NAMALWA (cell line): Measurements from ENCODE around the gene NAPB.

ENCODE experiments used
- DNase-seq: peaks from one replicate; pipeline ENCODE4 v3.0.0-alpha.2; 2015; ENCODE audit warnings: low spot score

The NAPB gene

DNA sequence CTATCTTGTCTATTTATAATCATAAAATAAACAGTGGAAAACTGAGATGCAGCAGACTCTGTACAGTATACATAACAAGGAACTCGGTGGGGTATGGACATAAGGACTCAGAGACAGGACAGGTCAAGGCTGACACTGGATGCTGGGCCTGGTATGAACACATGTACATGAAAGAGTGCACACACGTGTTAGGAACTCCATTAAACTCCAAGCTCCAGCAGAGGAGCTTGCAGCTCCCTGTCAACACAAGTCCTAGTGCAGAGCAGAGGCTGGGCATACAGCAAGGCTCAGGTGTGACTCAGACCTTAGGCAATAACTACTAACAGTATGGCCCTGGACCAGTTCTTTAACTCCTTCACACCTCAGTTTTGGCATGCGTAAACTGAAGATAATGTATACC is 17.1 kb downstream of the NAPB start:
- DNase-seq, result no peak

DNA sequence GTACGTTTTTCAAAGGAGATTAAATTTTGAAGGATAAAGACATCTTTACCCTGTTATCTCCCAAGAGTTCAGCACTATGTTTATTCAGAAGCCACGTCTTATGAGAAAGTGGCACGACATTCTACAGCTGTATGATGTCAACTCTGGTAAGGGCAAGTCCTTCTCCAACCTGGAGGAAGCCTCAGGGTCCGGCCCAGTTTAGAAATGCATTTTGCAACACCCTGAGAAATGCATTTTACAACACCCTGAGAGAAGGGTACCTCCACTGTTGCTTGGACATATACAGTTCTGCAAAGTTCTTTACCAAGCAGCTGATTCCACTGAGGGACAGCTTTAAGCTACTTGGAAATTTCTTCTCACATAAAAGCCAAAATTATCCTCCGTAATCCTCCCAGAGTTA is 17.5 kb downstream of the NAPB start:
- DNase-seq, result no peak

DNA sequence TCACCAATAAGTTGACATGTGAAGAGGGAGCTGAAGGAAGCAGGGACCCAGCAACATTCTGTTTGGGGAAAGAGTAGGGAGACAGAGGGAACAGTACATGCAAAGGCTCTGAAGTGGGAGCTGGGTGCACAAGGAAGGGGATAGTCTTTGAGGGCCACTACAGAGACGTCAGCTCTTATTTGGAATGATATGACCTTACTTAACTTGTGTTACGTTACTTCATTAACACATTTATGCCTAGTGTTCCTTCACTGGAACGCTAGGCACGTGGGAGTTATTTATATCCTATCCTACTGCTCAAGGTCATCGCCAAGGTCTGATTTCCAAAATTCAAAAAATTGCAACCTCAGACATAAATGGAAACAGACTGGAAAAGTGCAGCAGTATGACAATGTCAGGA is 20.2 kb downstream of the NAPB start:
- no peak for DNase-seq

DNA sequence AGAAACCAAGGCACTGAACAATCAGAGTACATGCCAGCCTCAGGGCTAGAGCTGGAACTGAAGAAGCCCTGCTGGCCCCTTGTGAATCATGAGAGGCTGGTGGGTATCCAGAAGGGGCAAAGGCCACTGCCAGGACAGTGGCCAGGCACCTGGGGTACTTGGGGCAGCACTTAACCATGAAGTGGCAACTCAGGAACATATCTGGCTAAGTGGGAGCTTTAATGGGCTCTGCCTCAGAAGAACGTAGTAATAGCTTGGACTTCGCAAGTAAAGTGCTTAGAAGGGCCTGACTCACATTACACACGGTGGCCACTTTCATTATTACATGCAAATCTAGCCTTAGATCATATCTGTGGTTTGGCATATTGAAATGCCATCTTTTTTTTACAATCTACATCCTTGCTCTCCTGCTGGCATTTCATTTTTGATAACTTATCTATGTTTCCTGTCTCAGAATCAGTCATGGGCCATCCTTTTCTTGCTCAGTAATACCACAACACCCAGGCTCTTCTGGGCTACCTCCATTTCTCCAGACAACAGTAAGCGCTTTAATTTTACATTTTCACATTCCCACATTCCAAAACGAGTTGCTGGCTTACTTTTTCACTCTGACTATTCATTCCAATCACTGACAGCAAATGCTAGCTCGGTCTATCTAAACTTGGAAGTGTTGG is 21.6 kb downstream of the NAPB start:
- DNase-seq, result peak; percentile 15

DNA sequence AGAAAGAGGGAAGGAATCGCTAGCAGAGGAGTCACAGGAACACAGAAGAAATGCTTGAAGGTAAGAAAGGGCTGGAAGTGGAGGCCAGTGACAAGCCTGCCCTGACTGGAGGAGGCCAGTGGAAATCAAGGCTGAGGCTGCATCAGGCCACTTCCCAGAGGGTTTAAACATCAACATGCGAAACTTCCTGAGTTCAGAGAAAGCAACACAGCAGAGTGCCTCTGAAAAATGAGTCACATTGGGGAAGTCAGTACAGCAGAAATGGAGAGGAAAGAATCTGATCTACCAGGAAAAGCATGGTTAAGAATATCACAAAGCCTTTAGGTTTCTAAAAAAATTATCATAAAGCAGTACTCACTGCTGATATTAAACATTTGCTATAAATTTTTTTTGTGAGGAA is 23.3 kb downstream of the NAPB start:
- DNase-seq, result no peak

DNA sequence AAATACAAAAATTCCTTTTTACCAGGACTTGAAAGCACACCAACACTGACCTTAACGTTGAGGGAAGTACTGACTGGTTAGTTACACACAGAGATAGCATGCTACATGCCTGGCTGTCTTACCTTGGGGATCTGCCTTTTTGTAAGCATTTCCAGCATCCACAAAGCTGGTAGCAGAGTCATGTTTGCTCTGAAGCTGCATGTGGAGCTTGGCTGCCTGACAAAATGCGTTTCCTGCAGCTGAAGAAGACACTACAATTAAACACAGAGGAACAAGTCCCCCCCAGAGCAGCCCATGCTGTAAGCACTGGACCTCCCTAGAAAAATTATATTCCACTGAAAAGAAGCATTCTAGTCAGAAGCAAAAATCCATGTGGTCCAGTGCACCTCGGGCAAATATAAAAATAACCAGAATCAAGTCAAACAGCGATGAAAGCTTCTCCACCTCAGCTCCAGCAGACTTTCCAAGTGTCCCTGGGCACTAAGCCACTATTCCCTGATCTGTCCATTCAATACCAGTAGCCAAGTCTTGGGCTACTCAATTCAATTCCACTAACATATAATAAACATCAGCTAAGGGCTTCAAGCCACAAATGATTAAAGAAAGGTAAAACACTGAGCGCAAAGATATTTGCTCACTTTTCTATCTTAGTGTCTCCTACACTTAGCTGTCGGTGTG is 24.2 kb downstream of the NAPB start:
- DNase-seq, result no peak

DNA sequence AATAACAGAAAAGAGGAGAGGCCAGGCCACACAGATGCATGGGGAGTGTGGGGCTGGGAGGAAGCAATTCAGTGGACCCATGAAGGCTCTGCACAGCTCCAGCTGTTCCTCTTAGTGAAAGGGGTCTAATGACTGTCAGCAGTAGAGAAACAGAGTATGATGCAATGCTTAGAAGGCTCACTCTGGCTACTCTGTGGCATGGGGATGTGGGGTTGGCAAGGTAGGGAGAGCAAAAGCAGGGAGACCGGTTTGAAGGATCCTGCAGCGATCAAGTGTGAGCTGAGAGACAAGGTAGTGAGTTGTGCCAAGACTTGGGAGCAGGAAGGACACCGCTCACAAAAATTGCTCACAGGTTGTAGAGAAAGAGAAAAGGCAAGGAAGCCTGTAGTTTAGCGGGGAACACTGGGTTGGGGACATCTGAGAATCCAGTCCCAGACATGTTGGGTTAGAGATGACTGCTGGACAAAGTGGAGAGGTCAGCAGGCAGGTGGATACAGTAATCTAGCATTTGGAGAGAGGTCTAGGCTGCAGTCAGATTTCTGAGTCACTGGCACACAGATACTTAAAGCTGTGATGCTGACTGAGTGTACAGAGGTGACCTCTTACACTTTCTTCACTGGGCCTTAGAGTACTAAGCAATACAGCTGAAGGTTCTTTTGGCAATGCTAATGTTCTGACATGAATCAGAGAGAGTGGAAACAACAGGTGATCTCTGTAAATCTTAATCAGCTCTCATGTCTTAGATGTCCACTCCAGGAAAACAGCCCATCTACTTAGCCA is 27.1 kb downstream of the NAPB start:
- DNase-seq, result no peak

DNA sequence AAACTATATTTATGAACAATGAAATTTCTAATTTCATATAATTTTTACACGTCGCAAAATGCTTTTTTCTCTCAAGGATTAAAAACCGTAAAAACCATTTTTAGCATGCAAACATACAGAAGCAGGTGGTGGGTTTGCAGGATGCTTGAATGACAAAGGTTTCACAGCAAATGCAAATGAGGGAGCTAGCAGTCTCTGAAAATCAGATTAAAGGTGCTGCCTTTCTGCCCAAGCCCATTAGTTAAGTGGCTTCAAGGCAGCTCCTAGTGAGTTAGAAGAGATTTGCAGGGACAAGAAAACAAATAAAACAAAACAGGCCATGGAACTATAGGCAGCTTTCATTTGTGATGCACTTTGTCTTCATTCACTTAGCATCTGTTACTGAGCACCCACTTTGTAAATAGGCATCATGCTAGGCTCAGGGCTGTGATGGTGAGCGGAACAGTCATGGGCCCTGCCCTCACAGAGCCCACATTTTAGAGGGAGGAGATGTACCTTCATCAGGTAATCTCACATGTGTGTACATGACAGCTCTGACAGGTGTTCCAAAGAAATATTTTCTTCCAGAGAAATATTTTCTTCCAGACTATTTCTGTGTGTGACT is 29.5 kb downstream of the NAPB start:
- DNase-seq, result no peak

DNA sequence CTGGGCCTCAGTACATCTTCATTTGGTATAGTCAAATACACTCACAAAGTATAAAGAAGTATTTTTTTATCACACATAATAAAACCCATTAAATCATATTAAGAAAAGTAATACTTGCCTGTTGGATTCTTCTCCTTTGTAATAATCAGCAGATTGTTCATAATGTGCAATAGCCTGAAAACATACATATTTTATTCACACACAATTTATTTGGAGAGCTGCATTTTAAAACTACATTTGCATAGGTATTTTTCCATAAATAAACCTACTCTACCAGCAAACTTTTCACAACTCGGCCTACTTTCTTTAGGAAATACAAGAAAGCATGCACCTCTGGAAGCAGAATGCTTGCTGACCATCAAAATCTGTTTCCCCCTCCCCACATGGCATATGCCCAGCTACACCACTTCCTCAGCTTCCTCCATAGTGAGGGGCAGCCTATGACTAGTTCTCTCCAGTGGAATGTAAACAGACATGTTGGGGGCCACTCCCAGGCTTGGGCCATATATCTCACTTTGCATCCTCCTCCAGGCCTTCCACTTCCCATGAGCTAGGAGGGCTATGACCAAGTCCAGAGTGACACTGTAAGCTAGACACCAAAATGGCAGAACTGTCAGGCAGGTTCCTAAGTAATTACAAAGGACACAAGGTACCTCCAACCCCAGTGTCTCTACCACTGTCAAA is 31.1 kb downstream of the NAPB start:
- no peak for DNase-seq

DNA sequence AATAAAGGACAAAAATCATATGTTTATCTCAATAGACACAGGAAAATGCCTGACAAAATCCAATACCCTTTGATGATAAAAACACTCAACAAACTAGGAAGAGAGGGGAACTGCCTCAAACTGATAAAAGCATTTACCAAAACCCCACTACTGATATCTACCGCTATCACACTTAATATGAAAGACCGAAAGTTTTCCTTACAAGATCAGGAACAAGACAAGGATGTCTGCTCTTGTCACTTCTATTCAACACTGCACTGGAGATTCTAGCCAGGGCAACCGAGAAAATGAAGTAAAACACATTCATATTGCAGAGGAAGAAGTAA is 34.2 kb downstream of the NAPB start:
- DNase-seq, result no peak

DNA sequence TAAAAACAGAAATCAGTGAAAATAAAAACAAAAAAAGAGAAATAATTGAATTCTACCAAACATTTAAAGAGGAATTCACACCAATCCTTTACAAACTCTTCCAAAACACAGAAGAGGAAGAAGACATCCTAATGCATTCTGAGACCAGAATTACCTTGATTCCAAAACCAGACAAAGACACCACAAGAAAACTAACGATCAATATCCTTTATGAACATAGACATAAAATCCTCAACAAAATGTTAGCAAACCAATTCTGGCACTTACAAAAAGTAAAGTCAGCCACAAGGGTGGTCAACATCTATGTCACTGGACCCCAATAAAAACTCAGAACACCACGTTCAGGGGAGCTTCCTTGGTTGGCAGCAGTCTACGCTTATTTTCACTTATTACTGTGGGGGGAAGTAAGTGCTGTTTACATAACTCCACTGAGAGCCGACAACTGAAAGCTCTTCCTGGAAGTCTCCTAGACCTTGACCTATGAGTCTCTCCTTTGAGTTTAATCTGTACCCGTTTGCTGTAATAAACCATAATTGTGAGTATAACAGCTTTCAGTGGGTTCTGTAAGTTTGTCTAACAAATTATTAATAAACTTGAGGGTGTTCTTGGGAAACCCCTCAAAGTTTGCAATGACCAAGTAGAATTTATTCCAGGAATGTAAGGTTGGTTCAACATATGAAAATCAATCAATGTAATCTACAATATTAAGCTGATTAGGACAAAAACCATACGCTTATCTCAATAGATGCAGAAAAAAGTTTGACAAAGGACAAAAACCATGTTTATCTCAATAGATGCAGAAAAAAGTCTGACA is 34.8 kb downstream of the NAPB start:
- DNase-seq, result no peak

DNA sequence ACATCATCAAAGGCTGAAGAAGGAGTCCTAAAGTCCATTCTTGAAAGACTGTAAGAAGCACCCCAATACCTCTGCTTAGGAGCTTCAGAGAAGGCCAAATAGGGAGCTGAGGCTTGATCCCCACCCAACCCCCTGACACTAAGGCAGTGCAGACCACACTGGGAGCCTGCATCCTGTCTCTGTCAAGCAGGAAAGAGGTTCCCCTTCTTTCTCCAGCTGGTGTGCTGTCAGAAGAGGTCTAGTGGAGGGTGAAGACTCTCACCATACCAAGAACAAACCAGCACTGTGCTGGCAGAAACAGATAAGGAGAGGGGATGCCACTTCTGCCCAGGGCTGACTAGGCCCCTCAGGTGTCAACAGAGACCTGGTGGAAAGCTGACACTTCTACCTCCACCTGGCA is 39.4 kb downstream of the NAPB start:
- DNase-seq, result no peak

DNA sequence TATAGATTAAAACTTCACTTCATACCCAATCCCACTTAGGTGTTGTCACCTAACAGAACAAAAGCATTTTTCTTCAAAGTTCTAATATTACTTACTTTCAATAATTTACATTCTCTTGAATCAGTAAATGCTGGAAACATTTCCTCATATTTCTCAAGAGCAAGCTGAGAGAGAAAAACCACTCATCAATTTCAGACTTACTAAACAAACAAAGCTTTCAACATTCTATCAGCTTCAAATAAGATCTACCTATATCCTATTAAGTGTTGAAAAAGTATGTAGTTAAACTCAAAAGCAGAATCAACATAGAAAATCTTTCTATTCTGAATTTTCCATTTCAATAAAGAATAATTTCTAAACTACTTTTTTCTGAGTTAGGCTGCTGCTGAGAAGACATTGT is 41.5 kb downstream of the NAPB start:
- no peak for DNase-seq

DNA sequence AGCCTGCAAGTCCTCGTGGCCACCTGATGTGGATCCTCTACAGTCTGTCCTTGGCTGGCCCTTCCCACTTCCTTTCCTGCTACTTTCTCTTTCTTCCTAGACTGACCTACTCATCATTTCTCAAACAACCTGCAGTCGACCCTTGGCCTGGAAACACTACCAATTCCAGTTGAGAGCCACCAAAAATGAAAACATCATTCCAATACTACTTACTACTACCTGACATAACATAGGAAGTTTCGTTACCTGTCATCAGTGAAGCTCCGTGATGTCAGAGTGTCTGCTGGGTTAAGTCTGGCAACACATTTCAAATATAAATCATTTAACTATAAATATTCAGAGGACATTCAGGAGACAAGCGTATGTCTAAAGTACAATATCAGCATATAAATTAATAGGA is 45.5 kb downstream of the NAPB start:
- no peak for DNase-seq

DNA sequence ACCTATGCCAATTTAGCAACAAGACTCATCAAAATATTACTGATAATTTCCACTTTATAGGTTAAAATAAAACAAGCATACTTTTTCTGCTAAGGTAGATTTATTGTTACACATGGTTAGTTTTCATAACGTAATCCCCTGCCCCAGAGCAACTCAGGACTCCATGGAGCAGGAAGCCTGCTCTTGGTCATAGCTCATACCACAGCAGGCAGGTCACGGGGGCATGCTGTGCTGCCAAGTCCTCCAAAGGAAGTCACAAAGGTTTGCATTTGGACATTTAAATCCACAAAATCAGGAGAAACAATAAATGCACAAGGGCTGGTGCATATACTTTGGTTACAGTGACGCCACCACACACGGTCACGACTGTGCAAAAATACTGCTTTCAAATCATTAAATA is 46.8 kb downstream of the NAPB start:
- no peak for DNase-seq

DNA sequence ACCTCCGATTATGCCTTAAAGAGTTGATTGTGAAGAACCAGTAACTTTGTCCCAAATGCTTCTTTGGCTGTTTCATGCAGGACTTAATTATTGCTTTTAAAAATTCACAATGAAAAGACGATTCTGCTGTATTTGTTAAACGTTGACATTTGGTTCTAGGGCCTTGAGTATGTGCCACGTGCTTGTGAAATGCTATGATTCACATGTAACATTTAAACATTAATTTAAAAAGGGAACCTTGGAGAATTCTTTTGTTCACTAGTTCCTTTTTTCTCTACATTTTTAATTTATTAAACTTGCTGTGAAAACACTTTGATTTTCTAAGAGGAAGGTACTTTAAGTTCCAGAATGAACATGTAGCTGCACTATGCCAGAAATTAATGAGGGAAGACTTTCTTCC is 49.8 kb downstream of the NAPB start:
- DNase-seq, result no peak

DNA sequence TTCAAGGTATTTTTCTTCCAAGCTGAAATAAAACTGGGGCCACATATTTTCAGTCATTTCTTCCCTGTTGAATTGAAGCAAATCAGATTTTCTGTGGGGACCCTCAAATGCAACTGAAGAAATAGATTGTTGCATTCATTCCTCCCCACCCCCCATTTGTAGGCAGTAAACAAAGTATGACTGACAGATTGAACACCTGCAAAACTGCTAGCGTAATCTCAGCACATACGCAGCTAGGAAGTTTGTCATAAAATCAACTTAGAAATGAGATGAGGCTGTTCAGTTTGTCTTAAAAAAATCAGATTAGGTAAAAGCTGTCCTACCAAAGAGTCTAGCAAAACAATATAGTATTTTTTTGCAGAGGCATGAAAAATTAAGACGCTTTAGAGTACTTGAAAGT is 50.4 kb downstream of the NAPB start:
- no peak for DNase-seq

DNA sequence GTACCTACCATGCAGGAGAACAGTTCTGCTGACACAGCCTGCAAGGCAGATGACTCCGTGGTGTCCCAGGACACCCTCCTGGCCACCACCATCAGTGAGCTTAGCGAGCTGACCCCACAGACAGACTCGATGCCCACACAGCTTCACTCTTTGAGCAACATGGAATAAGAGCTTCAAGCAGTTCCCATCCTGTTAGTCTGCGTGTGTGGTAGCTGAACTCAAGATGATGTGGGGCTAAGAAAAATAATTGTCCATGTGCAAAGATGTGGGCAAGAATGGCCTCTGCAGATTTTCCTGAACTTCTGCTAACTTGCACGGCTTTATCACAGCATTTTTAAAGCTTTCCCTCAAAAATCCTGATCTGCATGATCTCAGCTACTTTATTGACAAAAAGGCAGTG is 51.0 kb downstream of the NAPB start:
- DNase-seq, result no peak

DNA sequence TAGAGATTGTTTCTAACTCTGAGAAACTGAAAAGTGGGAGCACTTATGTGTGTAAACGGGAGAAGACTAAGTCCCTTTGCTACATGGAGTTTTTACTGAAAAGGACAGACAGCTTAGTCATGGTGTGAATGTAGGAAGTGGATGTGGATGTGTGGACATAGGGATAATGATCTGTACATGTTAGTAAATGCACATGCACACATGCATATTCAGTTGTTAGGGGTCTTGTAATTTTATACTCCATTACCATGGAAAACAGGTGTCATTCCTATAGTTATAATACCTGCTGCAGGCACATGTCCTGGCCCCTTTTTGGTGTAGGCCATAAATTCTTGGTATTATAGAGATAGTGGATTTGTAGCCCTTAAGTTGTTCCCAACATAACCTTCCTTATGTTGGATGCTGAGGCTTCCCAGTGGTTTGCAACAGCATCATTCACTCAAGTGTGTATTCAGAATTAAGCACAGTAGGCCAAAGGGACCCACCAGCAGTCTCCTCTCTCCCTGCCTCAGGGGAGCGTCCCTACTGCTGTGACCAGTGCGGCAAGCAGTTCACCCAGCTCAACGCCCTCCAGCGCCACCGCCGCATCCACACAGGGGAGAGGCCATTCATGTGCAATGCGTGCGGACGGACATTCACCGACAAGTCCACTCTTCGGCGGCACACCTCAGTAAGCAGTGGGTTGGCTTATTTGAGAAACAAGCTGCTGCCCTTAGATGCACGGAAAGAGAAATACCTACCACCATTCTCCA is 52.0 kb downstream of the NAPB start:
- DNase-seq, result no peak

DNA sequence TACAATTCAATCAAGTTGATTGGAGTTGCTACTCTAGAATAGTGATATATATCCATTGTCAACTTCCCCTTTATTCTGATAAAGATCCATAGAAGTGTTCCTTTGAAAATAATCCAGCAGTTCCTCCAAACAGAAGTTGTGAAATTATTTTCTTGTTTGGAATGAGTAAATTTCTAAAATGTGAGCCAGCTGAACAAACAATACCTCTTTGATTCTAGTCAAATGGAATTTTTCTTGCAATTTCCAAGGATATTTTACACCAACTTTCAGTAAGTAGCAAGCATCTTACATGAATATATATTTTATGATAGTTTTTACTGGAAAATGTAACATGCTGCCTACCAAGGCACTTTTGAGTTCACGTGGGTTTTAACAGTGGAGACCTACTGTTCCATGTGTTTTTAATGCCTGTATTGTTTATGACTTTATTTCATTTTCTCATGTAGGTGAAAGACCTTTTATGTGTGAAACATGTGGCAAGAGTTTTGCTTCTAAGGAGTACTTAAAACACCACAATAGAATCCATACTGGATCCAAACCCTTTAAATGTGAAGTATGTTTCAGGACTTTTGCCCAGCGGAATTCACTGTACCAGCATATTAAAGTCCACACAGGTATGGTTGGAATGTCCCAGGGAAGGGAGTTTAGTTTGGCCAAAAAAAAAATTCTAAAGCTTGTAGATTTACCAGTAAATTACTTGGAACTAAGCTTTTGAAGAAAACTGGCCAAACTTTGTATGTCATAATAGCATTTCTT is 52.8 kb downstream of the NAPB start:
- DNase-seq, result no peak
